Right hindlimb (tissue), 1 donor: ENCODE results near the gene STK39.

Experiments
- DNase-seq: peaks from one replicate; pipeline ENCODE4 v3.0.0-alpha.2; 2018

The STK39 gene

DNA sequence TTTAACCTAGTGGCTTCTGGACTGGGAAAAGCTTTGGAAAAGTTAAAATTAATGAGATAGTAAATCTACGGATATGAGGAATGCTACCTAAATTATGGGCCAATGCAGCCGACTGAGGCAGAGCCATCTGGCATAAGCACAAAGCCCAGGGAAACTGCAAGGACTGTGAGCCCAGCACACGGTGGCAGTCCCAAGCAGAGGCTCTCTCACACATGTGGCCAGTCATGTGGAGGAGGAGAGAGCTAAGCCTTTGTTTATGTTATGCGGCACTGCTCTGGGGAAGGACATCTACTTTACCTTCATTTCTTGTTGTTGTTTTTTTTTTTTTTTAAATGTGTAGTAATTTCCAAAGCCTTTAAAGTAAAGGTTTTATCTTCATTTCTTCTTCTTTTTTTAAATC, 267.0 kb downstream of the STK39 start:
- no peak for DNase-seq

DNA sequence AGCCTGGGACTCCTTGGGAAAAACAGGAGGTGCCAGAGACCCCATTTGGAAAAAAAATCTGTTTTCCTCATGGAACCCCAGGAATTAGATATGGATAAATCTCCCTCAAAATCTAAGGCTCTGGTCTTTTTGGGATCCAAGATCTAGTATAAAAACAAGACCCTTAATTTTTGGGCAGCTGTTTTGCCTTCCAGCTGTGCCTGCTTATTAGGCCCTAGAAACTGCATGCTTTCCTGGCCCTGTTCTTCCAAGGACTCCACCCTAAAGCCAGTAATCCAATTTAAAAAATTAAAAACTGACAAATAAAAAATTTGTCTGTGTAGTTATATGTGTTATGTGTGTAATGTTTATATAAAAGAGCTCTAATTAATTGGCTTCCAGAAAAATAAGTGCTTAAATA, 274.6 kb downstream of the STK39 start:
- no peak for DNase-seq

DNA sequence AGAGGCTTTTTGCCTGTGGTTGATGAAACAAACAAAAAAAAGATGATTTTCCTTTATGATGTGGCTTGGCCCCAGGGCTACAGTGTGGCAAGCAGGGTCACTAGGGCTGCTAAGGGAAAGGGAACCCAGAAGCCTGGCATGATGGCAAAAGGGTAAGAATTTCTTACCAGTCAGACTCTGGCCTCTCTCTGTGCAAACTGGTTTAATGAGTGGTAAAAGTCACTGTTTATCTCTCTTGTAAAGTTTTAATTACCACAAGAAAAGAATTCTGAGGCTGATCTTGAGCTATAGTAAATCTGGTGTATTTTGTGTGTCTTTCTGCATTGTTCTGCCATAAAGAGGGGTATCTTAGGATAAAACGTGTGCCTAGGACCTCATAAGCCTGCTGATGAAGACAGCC, 275.4 kb downstream of the STK39 start:
- DNase-seq = no peak

DNA sequence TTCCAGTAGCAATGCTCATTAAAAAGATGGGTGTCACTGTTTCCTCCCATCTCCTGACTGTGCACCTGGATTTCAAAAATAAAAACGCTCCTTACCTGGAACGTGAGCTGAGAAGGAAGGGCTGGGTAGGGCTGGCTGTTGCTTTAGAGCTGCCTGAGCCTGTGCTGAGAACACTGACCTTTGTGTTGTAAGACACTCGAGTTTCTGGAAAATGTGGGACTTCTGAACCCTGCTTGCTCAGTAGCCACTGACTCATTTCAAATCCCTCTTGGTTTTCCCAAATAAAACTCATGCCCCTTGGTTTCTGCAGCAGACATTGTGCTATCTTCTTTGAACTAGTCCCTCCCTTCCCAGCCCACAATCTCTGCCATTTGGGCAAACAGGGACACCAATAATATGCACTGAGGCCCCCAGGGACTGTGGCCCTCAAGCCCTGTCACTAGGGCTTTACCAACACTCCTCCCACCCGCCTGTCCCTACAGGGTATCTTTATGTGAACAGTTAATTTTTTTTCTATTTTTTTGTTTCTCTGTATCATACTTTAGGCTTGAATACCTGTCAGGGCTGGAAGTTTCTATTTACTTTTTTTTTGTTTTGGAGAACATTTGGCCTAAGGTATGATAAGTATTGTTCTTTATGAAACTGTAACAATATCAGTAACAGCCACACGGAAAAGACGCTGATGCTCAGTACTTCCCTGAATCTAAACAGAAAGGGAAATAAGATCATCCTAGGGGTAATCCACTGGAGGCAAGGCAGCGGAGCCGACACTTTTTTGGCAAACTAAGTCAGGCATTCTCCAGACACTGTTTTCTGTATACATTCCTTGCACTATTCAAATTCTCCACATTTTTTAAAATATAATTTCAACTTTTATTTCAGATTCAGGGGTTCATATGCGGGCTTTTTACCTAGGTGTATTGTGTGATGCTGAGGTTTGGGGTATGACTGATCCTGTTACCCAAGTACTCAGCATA, 280.2 kb downstream of the STK39 start:
- DNase-seq = no peak

DNA sequence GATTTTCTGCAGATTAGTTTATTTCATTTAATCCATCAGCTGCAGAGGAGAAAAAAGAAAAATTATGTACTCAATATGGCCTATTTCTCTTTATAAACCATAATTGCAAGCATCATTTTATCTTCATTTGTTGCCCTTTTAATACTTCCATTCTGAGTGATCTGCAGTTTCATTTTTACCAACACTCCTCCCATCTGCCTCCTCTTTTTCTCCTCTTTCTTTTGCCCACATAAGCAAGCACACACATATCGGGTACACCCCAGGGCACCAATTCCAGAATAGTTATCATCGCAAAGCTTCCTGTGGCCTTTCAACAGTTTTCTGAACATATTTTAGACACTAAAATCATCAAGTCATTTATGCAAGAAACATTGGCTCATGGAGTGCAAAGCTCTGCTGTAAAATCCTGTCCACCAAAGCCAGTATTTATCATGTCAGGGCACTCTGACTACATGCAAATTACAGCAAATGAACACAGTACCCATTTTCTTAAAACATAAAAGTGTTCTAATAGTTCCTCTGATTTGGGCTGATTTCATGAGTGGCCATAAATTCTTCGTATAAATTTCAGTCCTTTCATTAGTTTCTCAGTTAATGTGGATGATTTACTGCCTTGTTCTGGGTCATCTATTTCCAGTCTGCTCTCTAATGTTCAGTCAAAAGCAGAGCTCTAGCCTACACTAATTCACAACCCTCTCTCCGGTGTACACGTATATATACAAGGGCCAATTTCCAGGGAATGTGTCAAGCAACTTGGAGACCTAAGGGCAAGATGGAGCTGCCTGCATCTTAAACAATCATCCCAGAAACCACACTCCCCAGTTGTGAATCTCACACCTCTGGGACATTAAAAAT, 281.3 kb downstream of the STK39 start:
- DNase-seq = no peak

DNA sequence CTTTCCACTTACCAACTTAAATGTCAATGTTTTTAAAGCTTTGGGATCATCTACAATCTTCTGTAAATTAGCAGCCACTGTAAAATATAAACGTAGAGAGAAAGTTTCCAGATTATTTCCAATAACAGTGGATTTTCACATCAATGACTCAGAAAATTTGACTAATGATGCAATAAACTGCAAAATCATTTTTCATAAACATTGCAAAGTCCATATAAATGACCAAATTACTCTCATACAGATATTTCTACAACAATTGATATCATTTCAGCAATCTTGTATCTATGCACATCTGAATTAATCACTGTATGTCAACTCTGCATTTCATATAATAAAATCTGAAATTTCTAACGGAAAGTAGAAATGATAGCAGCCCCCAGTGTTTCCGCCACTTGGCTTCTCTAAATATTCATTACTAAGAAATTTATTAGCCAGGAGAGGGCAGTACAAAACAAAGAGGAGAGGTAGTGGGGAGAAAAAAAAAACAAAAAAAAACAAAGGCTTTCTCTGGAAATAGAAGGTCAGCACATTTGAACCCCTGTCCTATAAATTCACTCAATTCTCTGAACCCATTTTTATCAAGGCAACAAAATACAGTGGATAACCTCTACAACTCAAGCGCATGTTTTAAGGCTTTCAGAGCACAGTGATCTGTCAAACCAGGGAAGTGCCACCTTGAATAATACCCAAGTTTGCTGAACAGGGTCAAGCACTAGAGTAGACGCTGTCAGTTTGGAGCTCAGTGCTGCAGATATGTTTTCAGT, 282.6 kb downstream of the STK39 start:
- no peak for DNase-seq

DNA sequence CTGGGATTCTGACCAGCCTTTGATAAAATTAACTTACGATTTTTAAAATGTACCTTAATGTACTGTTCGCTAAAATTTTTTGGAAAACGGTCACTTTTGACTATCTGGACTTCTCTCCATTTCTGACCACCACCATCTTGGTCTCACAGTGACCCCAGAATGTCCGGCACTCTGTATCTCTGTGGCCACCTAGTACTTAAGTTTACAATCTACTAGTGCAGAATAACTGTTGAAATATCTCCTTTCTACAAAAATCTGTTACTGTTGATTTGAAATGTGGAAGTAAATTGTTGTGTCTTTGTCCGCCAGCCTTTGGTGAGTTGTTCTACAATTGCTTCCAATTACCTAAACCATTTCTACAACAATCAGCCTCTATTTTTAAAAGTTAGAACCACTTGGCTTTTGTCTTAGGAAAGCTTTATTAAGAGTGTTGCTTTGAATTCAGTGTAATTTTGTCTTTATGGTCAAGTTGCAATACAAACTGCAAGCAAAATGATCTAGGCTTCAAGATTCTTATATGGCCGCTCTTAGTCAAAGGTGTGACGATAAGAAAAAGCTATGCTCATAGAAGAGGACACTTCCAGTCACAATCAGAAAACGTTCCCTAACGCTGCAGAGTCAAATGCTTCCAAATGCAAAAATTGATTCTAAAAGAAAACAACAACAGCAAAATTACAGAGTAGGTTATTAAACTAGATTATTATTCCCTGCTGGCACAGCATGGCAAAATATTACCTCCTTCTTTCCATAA, 283.3 kb downstream of the STK39 start:
- DNase-seq = no peak

DNA sequence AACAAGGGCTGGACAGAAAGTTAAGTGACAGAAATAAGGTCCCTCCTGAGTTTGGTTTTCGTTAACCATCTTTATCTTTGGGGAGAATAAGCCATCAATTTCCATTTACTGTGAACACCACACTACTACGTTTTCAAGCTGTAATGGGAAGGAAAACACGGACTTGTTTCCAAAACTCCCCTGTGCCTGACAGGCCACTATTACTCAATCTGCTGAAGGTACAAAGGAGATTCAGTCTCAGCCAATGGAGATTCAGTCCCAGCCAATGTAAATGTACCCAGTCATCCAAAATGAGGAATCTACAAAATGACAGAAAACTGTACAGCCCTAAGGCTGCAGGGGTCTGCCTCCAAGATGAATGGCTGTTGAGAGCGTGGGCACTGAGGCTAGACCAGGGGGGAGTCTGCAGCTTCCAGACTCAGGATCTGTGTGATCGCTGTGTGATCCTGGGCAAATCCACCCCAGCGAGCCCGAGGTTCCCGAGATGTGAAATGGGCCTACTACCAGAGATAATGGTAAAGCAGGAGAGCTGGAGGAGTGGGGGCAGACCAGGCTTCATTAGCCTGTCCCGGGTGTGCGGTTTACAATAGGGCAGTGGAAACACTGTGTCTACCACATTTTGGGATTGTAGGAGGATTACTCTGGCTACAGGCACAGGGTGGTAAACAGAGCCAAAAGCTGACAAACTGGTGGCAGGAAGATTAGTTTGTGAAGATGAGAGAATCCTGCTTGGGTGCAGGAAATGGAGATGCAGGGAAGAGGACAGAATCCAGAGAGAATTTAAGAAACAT, 284.8 kb downstream of the STK39 start:
- no peak for DNase-seq

DNA sequence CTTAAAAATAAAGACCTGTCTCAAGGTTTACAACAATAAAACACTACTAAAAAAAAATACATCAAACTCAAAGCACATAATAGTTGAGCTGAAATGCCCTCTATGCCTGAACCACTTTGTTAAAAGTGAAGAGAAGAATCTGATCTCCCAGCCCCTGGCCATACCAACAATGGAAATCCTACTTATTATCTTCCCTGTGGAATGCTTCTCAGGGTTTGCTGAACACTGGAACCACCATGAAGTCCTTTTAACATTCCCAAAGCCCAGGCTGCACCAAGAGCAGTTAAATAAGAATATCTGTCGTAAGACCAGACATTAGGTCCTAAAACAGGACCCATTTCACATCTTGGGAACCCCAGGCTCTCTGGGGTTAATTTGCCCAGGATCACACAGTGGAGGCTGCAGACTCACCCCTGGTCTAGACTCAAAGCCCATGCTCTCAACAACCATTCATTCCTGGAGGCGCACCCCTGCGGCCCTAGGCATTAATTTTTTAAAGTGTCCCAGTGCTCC, 285.8 kb downstream of the STK39 start:
- DNase-seq = no peak

DNA sequence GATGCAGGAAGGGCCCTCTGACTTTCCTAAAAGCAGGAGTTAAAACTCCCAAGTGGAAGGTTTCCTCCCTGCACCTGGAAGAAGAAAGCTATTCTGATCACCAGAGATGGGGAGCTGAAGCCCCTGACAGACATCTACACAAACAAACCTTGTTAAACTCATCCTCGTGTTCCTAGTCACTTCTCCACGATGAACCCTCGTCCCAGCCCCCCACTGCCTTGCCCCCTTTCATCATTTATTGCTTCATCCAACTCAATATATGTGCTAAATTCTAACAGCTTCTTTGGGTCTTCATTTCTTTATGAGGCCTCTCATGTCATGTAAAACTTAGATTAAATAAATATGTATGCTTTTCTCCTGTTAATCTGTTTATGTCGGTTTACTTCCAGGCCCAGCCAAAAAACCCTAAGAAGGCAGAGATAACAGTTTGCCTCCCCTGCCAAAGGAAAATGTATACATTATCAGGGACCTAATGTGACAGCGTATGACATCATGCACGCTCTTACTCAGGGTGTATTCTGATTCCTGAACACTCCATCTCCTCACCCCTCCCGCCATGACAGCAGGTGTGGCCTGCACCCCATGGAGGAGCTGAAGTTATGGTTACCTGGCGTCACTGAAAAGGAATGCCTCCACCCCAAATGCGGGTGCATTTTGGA, 287.2 kb downstream of the STK39 start:
- no peak for DNase-seq

DNA sequence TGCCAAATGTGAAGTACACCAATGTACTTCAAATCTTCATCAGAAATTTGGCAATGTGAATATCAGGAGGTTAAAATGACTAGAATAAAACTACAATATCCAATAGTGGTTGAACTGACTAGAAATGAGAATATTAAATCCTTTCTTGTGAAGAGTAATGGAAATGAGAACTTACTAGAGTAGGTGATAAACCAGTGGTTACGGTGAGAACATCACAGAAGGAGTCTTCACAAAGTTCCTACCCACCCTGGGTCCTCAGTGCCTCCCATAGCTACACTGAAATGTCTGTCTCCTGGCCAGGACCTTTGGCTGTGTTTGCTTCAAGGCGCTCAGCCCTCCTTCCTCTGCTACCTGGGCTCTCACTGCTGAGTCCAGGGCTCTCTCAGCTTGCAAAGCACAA, 289.7 kb downstream of the STK39 start:
- no peak for DNase-seq

DNA sequence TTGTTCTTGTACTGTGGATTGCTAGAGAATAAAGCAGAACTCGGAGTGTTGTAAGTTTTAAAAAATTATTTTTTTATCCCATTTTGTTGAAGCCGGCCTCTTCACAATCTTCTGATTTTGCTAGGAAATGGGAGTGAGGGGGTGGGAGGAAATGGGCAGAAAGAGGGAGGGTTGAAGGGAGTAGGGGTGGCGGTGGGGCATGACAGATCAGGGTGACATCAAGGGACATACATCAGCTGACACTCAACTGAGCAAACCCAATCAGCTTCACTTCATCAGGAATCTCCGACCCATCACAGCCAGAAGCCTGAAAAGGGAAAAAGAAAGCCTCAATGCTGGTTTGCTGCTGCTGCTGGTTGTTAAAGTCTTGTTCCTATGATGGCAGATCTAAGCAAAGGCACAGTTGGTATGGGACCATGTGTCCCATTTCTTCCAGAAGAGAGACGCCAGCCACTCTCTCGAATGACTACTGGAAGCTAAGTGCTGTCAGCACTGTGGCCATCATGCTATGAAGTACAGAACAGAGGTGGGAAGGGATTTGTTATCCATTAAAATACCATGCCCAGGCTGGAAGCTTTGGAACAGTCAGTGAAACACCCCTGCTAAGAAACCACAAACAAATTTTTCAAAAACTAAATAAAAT, 292.0 kb downstream of the STK39 start:
- DNase-seq = no peak

DNA sequence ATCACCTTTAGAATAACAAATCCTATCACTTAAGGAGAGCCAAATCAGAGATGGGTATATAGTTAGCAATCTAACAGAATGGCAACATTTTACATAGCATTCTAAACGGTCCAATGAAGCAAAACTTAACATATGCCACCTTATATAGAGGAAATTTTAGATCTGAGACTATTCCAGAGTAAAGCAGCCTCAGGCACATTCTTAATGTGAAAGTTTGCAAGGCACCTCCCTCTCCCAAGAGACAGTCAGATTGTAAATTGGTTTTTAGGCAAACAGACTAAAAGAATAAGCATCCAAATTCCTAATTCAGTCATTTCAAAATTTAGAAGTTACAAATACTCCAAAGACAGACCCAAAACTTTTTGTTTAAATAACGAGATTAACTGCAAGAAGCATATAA, 292.9 kb downstream of the STK39 start:
- DNase-seq = no peak

DNA sequence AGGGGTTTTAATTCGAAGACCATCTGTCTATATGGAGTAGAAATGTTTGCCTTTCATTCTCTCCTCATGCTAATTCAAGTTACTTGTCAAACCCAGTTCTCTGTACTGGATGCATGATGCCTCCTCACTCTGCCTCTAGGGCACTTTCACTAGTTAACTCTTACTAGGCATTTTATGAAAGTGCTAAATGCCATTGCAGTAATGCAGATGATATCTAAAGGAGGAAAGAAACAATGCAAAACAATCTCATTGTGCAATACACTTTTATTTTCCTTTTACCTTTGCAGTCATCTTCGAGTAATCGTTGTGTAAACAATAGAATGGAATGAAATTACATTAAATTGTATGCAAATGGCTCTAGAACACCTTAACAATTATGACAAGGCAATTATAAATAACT, 293.6 kb downstream of the STK39 start:
- no peak for DNase-seq

DNA sequence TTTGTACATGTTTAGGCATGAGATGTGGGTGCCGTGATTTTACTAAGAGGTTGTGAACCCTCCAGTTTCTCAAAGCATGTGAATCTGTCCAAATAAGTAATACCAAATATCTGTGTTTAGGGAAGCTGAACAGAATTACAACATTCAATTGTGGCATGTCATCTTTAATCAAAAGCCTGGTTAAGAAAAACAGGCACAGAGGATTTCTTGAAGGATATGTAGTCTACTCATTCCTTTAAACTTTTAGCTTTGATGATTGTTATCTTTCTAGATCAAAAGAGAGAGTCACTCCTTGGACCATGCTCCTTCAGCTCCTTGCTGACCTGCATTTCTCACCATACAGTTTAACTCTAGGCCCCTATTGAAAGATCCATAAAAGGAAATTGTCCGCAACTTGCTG, 296.8 kb downstream of the STK39 start:
- no peak for DNase-seq

DNA sequence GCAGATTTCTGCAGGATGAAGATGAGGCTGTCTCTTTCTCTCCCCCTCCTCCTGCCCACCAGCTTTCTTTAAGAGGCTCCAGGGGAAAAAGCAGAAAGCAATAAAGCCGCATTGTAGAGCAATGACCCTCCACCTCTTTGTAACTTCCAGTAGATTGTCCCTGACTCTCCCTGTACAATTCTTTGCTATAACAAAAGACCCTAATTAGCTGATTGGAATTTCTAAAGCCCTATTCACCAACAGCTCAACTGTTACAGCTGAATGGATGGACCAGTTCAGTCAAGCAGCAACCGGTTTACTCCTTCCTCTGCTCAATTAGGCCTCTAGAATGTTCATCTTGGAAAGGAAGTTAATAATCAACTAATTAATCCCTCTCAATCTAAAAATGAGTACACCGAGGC, 301.0 kb downstream of the STK39 start:
- no peak for DNase-seq

DNA sequence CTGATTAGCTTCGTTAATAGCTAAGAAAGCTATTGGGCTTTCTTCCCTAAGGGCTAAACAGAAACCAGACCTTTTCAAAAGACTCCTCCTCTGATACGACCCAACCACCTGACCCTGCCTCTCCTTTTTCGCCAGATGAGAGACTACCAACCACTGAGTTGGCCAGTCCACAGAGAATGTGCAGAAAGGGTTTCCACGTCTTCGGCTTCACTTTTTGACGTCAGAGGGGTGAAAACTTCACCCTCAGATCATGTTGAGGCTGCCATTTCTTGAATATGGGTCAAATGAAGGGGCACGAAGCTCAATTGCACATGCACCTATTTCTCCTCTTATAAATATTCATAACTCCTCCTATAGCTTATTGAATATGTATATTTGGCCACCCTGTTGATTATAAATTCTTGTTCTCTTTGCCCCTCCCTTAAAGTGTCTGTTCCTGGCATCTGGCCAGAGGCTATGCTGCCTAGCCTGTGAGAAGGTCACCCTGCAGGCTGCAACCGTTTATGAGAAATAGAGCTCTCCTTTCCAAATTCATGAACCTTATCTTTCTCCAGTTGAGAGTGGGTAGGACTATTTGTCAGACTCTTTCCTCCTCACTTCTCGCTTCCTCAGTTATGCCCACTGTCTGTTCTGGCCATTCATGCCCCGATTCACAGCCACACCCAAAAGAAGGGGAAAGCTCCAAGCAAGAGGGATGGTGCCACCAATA, 301.6 kb downstream of the STK39 start:
- no peak for DNase-seq

DNA sequence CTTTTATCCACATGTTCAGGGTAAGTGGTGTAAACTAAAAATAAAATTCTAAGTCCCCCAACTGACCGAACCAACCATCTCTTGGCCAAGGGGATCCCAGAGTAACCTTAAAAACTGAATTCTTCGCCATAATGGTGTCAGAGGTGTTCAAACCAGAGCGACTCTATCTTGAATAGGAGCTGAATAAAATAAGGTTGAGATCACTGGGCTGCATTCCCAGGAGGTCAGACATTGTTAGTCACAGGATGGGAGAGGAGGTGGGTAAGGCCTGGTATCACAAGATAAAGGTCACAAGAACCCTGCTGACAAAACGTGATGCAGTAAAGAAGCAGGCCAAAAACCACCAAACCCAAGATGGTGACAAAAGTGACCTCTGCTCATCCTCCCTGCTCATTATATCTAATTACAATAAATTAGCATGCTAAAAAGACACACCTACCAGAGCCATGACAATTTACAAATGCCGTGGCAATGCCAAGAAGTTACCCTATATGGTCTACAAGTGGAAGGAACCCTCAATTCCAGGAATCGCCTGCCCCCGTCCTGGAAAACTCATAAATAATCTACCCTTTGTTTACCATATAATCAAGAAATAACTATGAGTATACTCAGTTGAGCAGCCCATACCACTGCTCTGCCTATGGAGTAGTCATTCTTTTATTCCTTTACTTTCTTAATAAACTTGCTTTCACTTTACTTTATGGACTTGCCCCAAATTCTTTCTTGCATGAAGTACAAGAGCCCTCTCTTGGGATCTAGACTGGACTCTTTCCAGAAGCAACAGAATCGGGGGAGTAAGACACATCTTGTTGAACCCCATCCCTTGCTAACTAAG, 302.4 kb downstream of the STK39 start:
- DNase-seq = no peak

DNA sequence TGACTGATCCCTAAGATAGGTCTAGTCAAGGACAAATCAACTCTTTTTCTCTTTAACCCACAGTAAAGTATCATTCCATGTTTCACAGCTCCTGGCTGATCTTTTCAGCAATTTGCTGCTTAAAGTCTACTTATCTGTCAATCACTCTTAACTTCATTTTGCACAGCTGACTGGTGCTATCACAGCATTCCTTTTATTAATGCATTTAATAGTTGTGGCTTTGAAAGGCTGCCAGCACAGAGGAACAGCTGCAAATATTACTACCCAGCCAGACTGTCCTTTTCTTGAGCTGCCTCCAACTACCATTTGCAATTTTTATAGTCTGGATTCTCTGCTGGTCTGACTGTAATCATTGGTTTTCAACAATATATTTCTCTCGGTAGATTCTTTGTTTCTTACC, 303.5 kb downstream of the STK39 start:
- peak; percentile 37 for DNase-seq
